GM19023 (cell line): Measurements from ENCODE around the gene SDHAF2.

Experiments used
- ATAC-seq: cut with Tn5 transposase; IDR thresholded peaks from one replicate; pipeline ENCODE4 v1.9.1; 2021; ENCODE audit warnings: mild to moderate bottlenecking, moderate library complexity; ENCODE audit not compliant: unreplicated experiment

Gene SDHAF2

DNA sequence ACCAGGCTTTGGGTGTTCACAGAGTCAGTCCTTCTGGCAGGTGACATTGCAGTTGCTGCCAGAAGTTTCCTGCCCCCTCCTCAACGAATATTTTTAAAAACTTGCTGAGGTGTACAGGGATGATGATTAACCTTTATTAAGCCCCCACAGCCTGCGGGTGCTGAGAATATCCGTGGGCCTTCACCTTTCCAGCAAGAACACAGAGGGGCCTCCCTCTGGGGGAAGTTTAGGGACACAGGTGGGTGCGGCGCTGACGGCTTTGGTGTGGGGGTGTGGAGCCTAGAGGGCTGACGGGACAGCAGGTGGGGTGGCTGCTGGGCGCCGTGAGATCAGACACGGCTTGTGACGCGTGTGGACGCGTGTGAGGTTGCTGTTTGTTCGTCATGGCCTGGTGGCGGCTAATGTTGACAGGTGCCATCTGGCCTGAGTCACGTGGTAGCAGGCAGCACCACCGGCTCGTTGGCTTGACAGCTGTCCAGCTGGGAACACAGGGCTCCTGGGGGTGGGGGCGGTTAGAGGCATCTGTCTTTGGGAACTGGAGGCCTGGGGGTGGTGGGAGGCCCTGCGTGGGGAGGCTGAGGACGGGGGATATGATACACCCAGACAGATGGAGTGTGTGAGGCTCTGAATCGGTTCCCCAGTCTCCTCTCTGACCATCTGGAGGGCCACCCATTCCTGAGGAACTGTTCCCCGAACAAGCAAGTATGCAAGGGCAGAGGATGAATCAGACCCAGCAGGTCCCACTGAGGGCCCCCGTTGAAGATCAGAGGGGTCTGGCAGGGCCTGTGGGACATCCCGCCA lies 66.1 kb downstream of the SDHAF2 start:
- ATAC-seq: no peak
